ENCODE measurements around the gene LAMA5. TPM values are rescaled to one million over a fixed set of nuclear protein-coding genes. Genes with fewer than 3 reads are reported as not detected.

The LAMA5 gene
- total and polyA plus RNA-seq, 2 of the 8 experiments (the other 6 are each of a cell fraction or from before 2014, with no cell fraction given), result 34.4 to 225 TPM

GRCh38 chr20:62301111-62301668, 65.9 kb downstream of the LAMA5 start:
- Histone ChIP-seq H3K56ac (replicated peaks; ENCODE audit: insufficient read length, low read depth, low read length) (no peak overlapping the region), H4K20me1 (replicated peaks in 1 of 2; ENCODE audit: control insufficient read depth in 1 of 2, insufficient read depth in 2 of 2, low read length in 2 of 2) (peaks cover 26 to 33% of the 10 kb centered on the region in 2 experiments), H3K4ac (replicated peaks; ENCODE audit: insufficient read length, low read depth, low read length) (peak overlapping the region; percentile 76), H3K27ac (ENCODE audit: low read depth, low read length) (no peak overlapping the region), H2BK15ac (ENCODE audit: low read length) (no peak overlapping the region), H2AFZ (ENCODE audit: low read length) (no peak overlapping the region), H3K4me2 (ENCODE audit: insufficient read depth in 1 of 2, low read depth in 2 of 2, low read length in 2 of 2) (no peak overlapping the region), H2BK20ac (ENCODE audit: low read length) (no peak overlapping the region), H3K27me3 (replicated peaks in 1 of 4; ENCODE audit: control insufficient read depth in 3 of 4, extremely low read depth in 1 of 4, insufficient read depth in 3 of 4, low read length in 3 of 4) (no peaks in the 10 kb centered on the region), H3K79me1 (ENCODE audit: low read depth, low read length) (peaks cover 18% of the 10 kb centered on the region), H2AK5ac (ENCODE audit: low read depth, low read length) (no peak overlapping the region), H3K9me3 (ENCODE audit: insufficient read depth in 2 of 2, low read depth in 1 of 2, low read length in 1 of 2) (no peaks in the 10 kb centered on the region), H3K79me2 (ENCODE audit: control insufficient read depth in 1 of 2, insufficient read depth in 2 of 2, low read length in 2 of 2) (peaks cover 18 to 31% of the 10 kb centered on the region in 2 experiments; a peak in 3 of 4 replicates), H3K18ac (ENCODE audit: extremely low read depth, low read length) (no peak overlapping the region), H3K9ac (replicated peaks in 1 of 4; ENCODE audit: extremely low read depth in 1 of 4, low read depth in 3 of 4, low read length in 3 of 4) (no peak overlapping the region), H3K4me3 (ENCODE audit: extremely low read depth in 1 of 4, insufficient read depth in 2 of 4, low read depth in 3 of 4, low read length in 4 of 4) (no peak overlapping the region; a peak in 1 of 8 replicates), H2BK5ac (ENCODE audit: low read depth, low read length) (no peak overlapping the region), H3K36me3 (ENCODE audit: control insufficient read depth in 2 of 4, insufficient read depth in 4 of 4, low read length in 3 of 4) (peaks cover 11 to 21% (median 13%) of the 10 kb centered on the region in 4 experiments; a peak in 7 of 8 replicates), H2BK120ac (replicated peaks; ENCODE audit: low read depth, low read length) (no peak overlapping the region), H3K23me2 (ENCODE audit: low read depth, low read length) (peaks cover 10% of the 10 kb centered on the region; the same call in 1 of the 2 replicates), H4K5ac (ENCODE audit: insufficient read length, low read depth, low read length) (no peak overlapping the region), H4K91ac (replicated peaks; ENCODE audit: insufficient read length, low read length) (no peak overlapping the region), H3K23ac (ENCODE audit: insufficient read length) (no peak overlapping the region), H3K4me1 (replicated peaks in 1 of 4; ENCODE audit: control insufficient read depth in 3 of 4, insufficient read depth in 4 of 4, low read length in 3 of 4) (peaks cover 0 to 9% (median 4%) of the 10 kb centered on the region in 4 experiments; a peak in 5 of 7 replicates), H2BK12ac (ENCODE audit: low read depth, low read length) (no peak overlapping the region), H4K8ac (ENCODE audit: extremely low read depth, insufficient read depth, low read length) (no peak overlapping the region), H3K14ac (ENCODE audit: insufficient read length) (no peak overlapping the region)
- FAIRE-seq (no peak), DNase-seq (ENCODE audit: low read depth in 1 of 2, low spot score in 2 of 2) (no peak)
- POLR2A ChIA-PET (ENCODE audit: partially characterized antibody), result interaction anchor here (0.7 to 14.6 kb wide), 4 partner anchors 65 to 89 kb away, joined by 3 to 170 read pairs (median 6); partner anchors contain the start of gene LAMA5
- TF ChIP-seq EZH2 (IDR thresholded peaks at IDR 0.05; ENCODE audit: low read depth, low read length, severe bottlenecking), result no peak
- no peak for TF ChIP-seq CTBP2 (IDR thresholded peaks at IDR 0.05; ENCODE audit: borderline replicate concordance, insufficient read depth, insufficient read length, low read length)
- no peak for TF ChIP-seq MAFK (IDR thresholded peaks at IDR 0.05; ENCODE audit: low read depth, low read length)
- no peak for TF ChIP-seq HDAC6 (IDR thresholded peaks at IDR 0.05; ENCODE audit: low read depth, low read length)
- TF ChIP-seq RNF2 (IDR thresholded peaks at IDR 0.05; ENCODE audit: borderline replicate concordance, low read depth, low read length, missing control alignments, poor library complexity, severe bottlenecking), result no peak
- TF ChIP-seq BRCA1 (IDR thresholded peaks at IDR 0.05; ENCODE audit: low read depth, low read length), result no peak
- no peak for TF ChIP-seq CHD2 (IDR thresholded peaks at IDR 0.05; ENCODE audit: low read length)
- no peak for TF ChIP-seq KDM1A (IDR thresholded peaks at IDR 0.05; ENCODE audit: borderline replicate concordance, low read length)
- no peak for TF ChIP-seq TBP (IDR thresholded peaks at IDR 0.05; ENCODE audit: low read depth, low read length)
- no peak for TF ChIP-seq CBX5 (IDR thresholded peaks at IDR 0.05; ENCODE audit: low read depth, low read length)
- WGBS, 2 experiments (ENCODE audit: extremely low coverage in 1 of 2, insufficient coverage in 1 of 2, insufficient read length in 1 of 2, insufficient replicate concordance in 2 of 2, low coverage in 1 of 2, low lambda C conversion rate in 2 of 2, missing lambda C conversion rate in 1 of 2), result 84% methylated on average over 11 of the region's 11 CpGs; no CpG with 5 or more reads in 1 of the 2 experiments
- CTCF ChIA-PET (ENCODE audit: partially characterized antibody), result interaction anchor here (0.6 to 2.1 kb wide), 15 partner anchors 10 to 635 kb away, joined by 3 to 9 read pairs (median 4); no protein-coding TSS in a partner anchor

All from H1 (cell line).